Mammary epithelial cell (primary cell): ENCODE results near the gene TSHB.

ENCODE experiments used
- EZH2 ChIP-seq: IDR thresholded peaks from 2 replicates; pipeline ENCODE4 v1.6.1; 2012; ENCODE audit warnings: low read length, inconsistent platforms, borderline replicate concordance
- TF ChIP-seq, protein P1 (sequence below), 2 donors: IDR thresholded peaks in 1 of 2; conservative IDR thresholded peaks in 1 of 2; 2 replicates each; pipeline ENCODE4 v1.5.1; 2011 to 2012; ENCODE audit warnings: inconsistent platforms in 2 of 2, low read length in 2 of 2, mild to moderate bottlenecking in 2 of 2, control low read depth in 1 of 2, low read depth in 1 of 2; ENCODE audit not compliant: insufficient read depth in 1 of 2; ENCODE audit errors: extremely low read depth in 1 of 2

DNA sequence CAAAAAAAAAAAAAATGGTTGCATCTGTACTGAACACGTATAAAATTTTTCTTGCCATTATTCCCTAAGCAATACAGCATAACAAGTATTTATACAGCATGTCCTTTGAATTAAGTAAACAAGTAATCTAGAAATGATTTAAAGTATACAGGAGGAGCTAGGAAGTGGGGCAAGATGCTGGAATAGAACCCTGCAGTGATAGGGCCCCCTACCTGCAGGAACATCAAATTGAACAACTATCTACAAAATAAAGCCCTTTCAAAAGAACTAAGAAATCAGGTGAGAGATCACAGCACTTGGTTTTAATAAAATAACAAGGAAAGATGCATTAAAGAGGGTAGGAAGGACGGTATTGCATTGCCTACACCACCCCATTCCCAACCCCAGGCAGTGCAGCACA lies 10.9 kb downstream of the TSHB start:
- TF ChIP-seq, protein P1, sequence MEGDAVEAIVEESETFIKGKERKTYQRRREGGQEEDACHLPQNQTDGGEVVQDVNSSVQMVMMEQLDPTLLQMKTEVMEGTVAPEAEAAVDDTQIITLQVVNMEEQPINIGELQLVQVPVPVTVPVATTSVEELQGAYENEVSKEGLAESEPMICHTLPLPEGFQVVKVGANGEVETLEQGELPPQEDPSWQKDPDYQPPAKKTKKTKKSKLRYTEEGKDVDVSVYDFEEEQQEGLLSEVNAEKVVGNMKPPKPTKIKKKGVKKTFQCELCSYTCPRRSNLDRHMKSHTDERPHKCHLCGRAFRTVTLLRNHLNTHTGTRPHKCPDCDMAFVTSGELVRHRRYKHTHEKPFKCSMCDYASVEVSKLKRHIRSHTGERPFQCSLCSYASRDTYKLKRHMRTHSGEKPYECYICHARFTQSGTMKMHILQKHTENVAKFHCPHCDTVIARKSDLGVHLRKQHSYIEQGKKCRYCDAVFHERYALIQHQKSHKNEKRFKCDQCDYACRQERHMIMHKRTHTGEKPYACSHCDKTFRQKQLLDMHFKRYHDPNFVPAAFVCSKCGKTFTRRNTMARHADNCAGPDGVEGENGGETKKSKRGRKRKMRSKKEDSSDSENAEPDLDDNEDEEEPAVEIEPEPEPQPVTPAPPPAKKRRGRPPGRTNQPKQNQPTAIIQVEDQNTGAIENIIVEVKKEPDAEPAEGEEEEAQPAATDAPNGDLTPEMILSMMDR (conservative IDR thresholded peaks at IDR 0.05 in 1 of 2, IDR thresholded peaks at IDR 0.05 in 1 of 2; ENCODE audit: extremely low read depth in 1 of 2, insufficient read depth in 1 of 2, low read depth in 1 of 2, low read length in 2 of 2): peak; percentile 18 to 36
- TF ChIP-seq EZH2: no peak
